ENCODE measurements around the gene PTPN14.

The PTPN14 gene

DNA sequence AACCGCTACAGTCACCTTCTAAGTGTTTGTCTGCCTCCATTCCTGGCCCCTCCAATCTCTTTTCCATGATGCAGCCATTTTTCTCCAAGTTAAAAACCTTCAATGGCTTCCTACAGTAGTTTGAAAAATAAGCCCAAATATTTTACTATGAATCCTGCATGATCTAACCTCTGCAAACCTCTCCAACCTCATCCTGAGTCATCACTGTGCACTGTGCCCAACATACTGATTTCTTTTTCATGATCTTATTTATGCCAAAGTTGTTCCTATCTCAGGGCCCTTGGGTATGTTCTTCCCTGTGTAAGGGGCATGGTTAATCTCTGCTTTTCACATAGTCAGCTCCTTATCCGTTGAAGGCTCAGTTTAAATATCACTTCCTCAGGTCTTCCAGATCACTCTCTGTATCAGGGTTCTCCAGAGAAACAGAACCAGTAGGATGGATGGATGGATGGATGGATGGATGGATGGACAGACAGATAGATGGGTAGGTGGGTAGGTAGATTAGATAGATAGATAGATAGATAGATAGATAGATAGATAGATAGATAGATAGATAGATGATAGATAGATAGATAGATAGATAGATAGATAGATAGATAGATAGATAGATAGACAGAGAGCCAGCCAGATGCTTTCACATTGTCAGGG, 18.1 kb upstream of the PTPN14 start:
- no peak for DNase-seq (ENCODE audit: extremely low read depth in 1 of 2, low read depth in 1 of 2)

DNA sequence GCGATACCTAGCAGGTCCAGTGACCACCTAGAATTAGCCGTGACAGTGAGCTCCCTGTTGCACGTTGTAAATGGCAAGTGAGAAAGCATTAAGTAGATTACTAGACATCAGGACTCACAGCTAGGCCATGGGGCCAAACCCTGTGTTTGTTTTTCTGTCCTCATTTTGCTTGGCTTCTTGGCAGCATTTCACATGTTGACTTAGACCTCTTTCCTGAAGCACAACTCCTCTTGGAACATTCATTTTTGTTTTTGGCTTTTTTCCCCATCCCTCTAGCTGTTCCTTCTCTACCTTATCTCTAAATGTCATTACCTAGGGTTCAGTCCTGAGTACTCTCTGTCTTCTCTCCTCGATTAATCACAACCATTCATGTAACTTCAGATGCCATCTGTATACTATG, 16.9 kb upstream of the PTPN14 start:
- DNase-seq (ENCODE audit: extremely low read depth in 1 of 2, low read depth in 1 of 2) = no peak

DNA sequence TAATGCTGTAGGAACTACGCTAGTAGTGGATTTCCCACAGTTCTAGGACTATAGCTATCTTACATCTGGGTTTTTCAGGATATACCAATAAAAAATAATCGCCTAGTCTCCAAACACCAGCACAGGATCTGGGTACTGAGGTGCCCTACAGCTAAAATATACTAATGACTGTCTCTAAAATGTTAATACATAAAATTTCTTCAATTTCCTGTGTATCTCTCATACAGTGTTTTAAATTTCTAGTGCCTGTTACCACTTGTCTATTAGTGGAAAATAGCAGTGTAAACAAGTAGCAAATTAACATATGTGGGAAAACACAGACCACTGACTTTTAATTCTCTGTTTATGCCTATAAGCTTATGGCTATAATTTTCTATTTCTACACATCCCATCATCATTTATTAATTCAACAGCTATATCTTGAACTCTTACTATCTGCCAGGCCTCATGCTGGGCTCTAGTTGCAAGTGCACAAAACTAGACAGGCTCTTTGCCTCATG, 16.1 kb upstream of the PTPN14 start:
- DNase-seq (ENCODE audit: extremely low read depth in 1 of 2, low read depth in 1 of 2) = no peak

DNA sequence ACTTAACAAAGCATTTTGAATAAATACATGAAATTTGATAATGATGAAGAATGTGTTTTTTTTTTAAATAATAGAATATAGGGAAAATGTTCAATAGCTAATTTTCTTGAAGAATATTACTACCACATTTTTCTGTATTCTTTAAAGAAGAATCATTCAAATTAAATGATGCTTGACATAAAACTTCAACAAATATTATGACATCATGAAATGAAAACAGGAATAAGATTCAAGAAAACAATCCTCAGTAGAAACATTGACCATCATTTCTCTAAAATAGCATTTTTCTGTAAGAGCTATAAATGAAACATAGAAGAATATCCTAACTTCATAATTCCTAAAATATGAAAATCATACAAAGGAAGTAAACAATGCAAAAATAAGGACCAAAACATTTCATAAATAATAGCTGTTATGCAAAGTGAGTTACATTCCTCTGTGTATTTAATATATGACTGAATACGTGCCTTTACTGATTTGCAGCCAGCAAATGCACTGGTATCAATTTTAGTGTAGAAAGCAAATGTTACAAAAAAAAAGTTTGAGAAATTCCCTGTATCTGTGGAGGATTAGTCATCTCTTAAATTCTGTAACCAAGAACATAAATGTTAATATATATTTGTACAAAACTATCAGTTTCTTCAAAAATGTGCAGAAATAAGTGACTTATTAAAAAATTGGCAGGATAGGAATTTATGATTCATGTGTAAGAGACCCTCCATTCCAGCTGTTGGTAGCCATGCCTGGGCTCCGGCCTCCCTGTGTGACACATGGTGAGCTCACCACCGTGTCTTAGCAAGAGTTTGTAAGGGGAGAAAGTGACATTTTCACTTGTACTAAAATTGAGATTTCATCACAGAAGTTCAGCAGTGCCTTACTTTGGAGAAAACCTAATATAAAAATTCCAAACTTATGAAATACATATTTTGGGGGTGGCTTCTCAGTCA, 15.0 kb upstream of the PTPN14 start:
- DNase-seq (ENCODE audit: extremely low read depth in 1 of 2, low read depth in 1 of 2) = no peak

DNA sequence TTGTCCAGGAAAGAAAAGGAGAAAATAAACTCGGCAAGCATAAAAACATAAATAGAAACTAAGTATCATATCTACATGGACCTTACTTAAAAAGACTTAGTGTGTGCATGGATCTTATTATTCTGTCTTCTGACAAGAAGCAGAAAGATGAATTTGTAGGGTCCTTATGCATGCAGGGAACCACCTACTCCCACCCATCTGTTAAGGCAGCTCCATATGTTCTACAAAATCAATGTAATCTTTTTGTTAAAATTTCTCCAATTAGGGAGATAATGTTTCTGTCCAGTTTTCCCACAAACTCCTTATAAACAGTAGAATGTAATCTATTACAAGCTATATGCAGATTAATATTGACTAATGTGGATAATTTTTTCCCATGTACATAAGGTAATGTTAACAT, 13.9 kb upstream of the PTPN14 start:
- no peak for DNase-seq (ENCODE audit: extremely low read depth in 1 of 2, low read depth in 1 of 2)

GRCh38 chr1:214563881-214564280, 12.5 kb upstream of the PTPN14 start:
- DNase-seq (ENCODE audit: extremely low read depth in 1 of 2, low read depth in 1 of 2) = no peak

- no peak for DNase-seq (ENCODE audit: extremely low read depth in 1 of 2, low read depth in 1 of 2)
These were observed 6.7 kb upstream of the PTPN14 start for GRCh38 chr1:214557952-214558735.

GRCh38 chr1:214553142-214553710, 1.8 kb upstream of the PTPN14 start:
- no peak for DNase-seq (ENCODE audit: extremely low read depth in 1 of 2, low read depth in 1 of 2)

DNA sequence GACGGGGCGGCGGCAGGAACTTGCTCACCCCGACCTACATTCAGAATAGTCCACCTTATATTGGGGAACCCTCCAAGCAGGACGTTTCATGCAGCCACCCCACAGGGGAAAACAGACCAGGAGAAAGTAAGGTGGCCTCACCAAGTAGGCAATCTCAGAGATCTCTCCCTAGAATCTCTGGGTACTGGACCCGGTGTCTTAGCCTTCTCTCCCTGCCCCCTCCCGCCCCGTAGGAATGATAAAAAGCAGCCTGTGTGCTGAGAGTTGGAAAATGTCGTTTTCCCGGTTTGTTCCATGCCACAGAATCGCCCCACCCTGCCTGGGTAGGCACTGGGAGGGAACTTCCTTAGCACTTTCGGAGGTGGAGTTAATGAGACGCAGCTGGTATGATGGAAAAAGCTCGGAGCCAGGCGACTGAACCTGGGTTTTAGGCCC, 789 bp upstream of the PTPN14 start:
- DNase-seq (ENCODE audit: extremely low read depth in 1 of 2, low read depth in 1 of 2) = no peak

- DNase-seq (ENCODE audit: extremely low read depth in 1 of 2, low read depth in 1 of 2) = no peak
These were observed 456 bp downstream of the PTPN14 start for GRCh38 chr1:214550857-214551435.

GRCh38 chr1:214550013-214550856, 1.2 kb downstream of the PTPN14 start:
- DNase-seq (ENCODE audit: extremely low read depth in 1 of 2, low read depth in 1 of 2) = no peak

DNA sequence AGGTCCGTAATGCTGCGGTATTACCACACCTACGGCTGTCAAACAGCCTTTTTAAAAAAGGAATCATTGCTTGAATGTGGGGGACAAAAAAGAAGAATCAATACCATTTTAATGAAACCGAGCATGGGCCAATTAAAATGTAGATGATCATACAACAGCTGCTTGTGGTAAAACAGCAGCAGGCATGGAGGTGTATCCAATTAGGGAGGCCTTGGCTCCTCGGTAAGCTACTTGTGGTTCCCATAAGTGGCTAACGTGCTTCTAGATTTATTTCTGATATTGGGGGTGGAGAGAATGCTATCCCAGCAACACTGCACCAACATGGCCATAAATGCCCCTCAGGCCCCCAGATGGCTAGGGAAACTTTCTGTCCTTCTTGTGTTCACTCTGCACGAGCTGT, 1.8 kb downstream of the PTPN14 start:
- no peak for DNase-seq (ENCODE audit: extremely low read depth in 1 of 2, low read depth in 1 of 2)

DNA sequence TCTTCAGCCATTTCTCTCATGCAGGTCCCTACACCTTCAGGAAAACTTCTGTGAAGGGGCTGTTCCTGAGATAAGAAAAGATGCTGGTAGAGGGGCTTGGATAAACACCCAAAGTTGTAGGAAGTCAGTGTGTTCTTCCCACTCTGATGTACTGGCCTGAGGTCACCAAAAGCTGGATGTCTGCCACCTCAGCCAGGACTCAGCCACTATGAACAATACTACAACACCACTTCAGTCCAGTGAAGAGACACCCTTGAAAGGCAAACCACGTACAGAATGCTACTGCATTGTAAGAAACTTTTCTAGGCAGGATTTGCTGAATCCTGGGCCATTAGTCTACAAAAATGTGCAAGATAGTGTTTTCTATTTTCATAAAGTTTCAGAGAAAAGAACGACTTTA, 2.4 kb downstream of the PTPN14 start:
- no peak for DNase-seq (ENCODE audit: extremely low read depth in 1 of 2, low read depth in 1 of 2)

- no peak for DNase-seq (ENCODE audit: extremely low read depth in 1 of 2, low read depth in 1 of 2)
These were observed 3.1 kb downstream of the PTPN14 start for GRCh38 chr1:214548271-214548670.

DNA sequence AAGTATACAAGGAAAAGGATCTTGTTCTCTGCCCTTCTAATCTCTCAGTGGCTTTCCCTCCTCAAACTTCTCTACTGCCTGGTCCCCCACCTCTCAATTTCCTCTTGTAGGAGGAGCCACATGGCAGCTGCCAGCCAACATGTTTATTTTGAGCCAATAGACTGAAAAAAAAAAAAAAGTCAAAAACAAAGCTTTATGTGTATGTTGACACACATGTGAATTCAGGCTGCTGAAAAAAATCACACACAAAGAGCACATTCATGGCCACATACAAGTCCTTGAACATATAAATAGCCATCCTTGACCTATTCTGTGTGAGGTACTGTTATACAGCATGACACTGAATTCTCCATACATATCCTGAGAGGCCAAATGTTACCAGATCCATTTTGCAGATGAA, 3.7 kb downstream of the PTPN14 start:
- no peak for DNase-seq (ENCODE audit: extremely low read depth in 1 of 2, low read depth in 1 of 2)

DNA sequence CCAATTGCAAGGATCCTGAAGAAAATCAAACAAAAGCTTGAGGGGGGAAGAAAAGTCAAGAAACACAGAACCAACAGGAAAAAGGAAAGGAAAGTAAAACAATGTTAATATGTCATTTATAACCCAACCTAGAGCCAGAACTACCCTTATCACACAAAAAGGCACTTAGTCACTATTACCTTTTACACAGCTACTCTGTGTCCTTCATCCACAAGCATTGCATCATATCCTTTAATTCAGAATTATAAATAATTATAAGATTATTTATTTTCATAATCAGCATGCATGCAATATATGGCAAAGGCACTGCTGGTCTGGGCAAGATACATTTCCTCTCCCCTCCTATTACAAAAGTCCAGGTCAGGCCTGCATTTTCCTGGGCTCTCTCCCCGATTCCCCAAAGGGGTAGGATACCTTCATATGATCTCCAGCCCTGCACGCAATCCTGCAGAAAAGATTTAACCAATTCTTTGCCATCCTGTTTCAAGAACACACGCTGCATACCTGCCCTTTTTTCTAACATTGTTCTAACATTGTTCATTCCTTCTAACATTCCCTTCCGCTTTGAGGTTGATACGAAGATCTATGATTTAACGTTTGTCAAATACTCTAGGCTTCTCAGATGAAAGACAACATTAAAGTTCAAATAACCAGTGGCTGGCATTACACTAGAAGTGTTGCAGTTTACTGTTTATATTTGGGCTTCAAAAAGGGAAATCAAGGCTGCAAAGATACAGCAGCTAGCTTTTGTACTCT, 4.3 kb downstream of the PTPN14 start:
- DNase-seq (ENCODE audit: extremely low read depth in 1 of 2, low read depth in 1 of 2) = no peak

- no peak for DNase-seq (ENCODE audit: extremely low read depth in 1 of 2, low read depth in 1 of 2)
These were observed 5.3 kb downstream of the PTPN14 start for GRCh38 chr1:214546084-214546483.

DNA sequence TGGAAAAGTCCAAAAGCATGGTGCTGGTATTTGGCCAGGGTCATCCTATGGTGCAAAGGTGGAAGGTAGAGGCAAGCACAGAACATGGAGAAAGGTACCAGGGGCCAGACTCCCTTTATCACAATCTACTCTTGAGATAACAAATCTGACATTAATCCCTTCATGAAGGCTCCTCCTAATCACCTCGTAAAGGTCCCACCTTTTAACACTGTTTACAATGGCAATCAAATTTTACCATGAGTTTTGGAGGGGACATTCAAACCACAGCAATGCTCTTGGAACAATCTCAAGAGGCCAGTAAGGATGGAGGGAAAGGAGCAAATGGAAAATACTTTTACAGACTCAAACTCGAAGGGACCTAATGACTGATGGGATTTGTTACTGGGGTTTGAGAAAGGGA, 6.1 kb downstream of the PTPN14 start:
- no peak for DNase-seq (ENCODE audit: extremely low read depth in 1 of 2, low read depth in 1 of 2)

DNA sequence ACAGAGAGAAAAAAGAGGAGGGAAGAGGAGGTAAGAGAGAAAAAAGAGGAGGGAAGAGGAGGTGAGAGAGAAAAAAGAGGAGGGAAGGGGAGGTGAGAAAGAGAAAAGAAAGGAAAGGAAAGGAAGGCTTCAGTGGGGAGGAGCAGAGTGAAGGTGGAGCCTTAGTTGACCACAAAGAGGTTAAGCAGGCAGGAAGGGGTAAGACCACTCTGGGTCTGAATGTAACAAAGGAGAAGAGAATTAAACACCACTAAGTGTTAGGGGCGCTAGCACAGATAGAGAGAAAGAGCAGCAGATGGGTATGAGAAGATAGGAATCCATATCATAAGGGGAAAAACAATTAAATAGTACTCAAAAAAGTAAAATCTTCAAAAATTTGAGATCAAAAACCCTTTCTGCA, 6.6 kb downstream of the PTPN14 start:
- no peak for DNase-seq (ENCODE audit: extremely low read depth in 1 of 2, low read depth in 1 of 2)
